HepG2 (cell line): Measurements from ENCODE around the gene NOXO1. TPM values are rescaled to one million over a fixed set of nuclear protein-coding genes. Genes with fewer than 3 reads are reported as not detected.

ENCODE experiments used
- CEBPB ChIP-seq: IDR thresholded peaks from 2 replicates; pipeline ENCODE4 v1.6.1; 2011; ENCODE audit warnings: low read depth, low read length, improper control_type of control experiment, borderline replicate concordance
- SAP130 ChIP-seq: IDR thresholded peaks from 2 replicates; pipeline ENCODE4 v1.6.1; 2016; ENCODE audit warnings: low read depth
- SRSF1 ChIP-seq: fragments of 200-400 bp; formaldehyde crosslinking; optimal IDR thresholded peaks from 2 replicates; pipeline ENCODE3; 2017; ENCODE audit warnings: mild to moderate bottlenecking, low read depth, low read length, moderate library complexity
- UBTF ChIP-seq: sonication (generic); formaldehyde crosslinking; IDR thresholded peaks from 2 replicates; pipeline ENCODE4 v1.4.0; 2020; ENCODE audit warnings: mild to moderate bottlenecking, missing genetic modification reagents
- polyA plus RNA-seq, 8 experiments: library from polyadenylated mRNA; depleted of rRNA in 3 of 8; stranded (reverse) in 7 of 8; unstranded in 1 of 8; fragments of >200 nt; fragmentation: Illumina TruSeq in 4 of 8; extraction: Trizol in 4 of 8; gene quantifications; 2 replicates each; pipeline versions ENCODE4 v1.2.1 to v1.2.3, GENCODE V29; 2011 to 2016; ENCODE audit warnings: low read depth in 4 of 8, missing spikeins in 1 of 8, mixed read lengths in 1 of 8; ENCODE audit not compliant: insufficient read depth in 1 of 8
- total RNA-seq, 5 experiments: library from RNA; depleted of rRNA; stranded (reverse); fragments of >200 nt; fragmentation: Illumina TruSeq; extraction: Trizol; gene quantifications; 2 replicates each; pipeline ENCODE4 v1.2.3, GENCODE V29; 2016; ENCODE audit warnings: low read depth in 1 of 5
- TF ChIP-seq, protein P1 (sequence below): sonication (generic); formaldehyde crosslinking; IDR thresholded peaks from 2 replicates; pipeline ENCODE4 v1.4.0; 2020; ENCODE audit warnings: mild to moderate bottlenecking, missing genetic modification reagents

The NOXO1 gene
- total and polyA plus RNA-seq, 2 of the 13 experiments (the other 11 are each of a cell fraction or from before 2014, with no cell fraction given) = 0.69 to 1.4 TPM

DNA sequence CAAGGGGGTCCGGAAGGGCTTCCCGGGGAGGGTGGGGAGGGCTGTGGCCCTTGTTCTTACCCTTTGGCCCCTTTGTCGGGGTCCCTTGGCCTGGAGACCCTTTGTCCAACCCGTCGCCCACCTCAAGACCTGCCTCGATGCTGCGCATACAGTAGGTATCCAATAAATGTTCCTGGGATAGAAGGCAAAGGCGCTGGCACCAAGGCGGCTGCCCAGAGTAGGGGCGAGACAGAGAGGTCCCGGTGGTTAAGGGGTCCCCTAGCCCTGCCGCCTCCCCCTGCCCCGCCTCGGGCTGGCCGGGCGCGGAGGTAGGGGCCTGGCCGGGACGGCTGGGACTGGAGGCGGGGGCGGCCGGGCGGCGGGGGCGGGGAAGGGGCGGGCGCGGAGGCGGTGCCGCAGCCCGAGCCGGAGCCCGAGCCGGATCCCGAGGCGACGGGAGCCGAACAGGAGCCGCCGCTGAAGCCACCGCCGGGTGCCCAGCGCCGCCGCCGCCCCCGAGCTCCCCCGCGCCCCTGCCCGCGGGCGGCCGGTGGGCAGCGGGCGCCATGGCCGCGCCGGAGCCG lies 45.3 kb upstream of the NOXO1 start, which contains the start of gene NHERF2 (continued):
- TF ChIP-seq UBTF (CRISPR knock-in tag) (0 out of 2 replicates have a peak, but pooled peaks have one; percentile 41), SRSF1 (peak; percentile 18), SAP130 (CRISPR knock-in tag) (0 out of 2 replicates have a peak, but pooled peaks have one; percentile 26), CEBPB (no peak)
- TF ChIP-seq, protein P1, sequence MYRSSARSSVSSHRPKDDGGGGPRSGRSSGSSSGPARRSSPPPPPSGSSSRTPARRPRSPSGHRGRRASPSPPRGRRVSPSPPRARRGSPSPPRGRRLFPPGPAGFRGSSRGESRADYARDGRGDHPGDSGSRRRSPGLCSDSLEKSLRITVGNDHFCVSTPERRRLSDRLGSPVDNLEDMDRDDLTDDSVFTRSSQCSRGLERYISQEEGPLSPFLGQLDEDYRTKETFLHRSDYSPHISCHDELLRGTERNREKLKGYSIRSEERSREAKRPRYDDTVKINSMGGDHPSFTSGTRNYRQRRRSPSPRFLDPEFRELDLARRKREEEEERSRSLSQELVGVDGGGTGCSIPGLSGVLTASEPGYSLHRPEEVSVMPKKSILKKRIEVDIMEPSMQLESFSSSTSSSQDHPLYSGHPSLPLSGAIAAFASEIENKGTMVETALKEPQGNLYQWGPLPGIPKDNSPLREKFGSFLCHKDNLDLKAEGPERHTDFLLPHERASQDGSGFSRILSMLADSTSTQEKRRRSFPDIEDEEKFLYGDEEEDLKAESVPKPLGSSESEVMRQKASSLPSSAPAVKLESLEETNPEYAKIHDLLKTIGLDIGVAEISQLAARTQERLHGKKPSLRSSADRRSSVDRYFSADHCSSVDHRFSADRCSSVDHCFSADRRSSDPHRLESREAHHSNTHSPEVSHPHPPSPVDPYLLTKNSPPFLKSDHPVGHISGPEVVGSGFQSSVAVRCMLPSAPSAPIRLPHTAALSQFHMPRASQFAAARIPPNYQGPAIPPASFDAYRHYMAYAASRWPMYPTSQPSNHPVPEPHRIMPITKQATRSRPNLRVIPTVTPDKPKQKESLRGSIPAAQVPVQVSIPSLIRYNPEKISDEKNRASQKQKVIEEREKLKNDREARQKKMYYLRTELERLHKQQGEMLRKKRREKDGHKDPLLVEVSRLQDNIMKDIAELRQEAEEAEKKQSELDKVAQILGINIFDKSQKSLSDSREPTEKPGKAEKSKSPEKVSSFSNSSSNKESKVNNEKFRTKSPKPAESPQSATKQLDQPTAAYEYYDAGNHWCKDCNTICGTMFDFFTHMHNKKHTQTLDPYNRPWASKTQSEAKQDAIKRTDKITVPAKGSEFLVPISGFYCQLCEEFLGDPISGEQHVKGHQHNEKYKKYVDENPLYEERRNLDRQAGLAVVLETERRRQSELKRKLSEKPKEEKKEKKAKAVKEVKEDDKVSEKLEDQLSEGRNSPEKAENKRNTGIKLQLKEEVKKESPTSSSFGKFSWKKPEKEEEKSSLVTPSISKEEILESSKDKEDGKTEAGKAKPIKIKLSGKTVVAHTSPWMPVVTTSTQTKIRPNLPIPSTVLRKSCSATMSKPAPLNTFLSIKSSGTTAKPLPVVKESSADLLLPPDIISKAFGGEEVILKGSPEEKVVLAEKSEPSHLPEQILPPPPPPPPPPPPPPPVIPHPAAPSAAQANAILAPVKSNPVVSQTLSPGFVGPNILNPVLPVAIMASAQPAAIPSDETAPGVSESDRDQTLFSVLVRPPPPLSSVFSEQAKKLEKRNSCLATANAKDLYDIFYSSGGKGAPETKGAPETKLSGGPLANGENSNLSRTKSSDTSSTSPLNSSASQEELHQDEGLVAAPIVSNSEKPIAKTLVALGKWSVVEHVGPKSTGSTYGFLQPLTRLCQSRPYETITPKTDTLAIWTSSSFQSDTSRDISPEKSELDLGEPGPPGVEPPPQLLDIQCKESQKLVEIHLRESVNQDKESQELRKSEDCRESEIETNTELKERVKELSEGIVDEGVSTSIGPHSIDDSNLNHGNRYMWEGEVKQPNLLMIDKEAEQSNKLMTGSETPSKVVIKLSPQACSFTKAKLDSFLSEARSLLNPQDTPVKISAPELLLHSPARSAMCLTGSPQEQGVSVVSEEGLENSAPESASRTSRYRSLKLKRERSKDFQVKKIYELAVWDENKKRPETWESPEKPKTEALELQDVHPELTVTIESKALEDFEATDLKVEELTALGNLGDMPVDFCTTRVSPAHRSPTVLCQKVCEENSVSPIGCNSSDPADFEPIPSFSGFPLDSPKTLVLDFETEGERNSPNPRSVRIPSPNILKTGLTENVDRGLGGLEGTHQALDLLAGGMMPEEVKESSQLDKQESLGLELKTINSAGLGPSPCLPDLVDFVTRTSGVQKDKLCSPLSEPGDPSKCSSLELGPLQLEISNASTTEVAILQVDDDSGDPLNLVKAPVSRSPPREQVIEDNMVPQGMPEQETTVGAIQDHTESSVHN (CRISPR knock-in tag) = no peak
